ENCODE data around the gene IRX2. TPM values are rescaled to one million over a fixed set of nuclear protein-coding genes. Genes with fewer than 3 reads are reported as not detected.

The IRX2 gene
- total RNA-seq, 1 donor from 2014 or later, result not detected

DNA sequence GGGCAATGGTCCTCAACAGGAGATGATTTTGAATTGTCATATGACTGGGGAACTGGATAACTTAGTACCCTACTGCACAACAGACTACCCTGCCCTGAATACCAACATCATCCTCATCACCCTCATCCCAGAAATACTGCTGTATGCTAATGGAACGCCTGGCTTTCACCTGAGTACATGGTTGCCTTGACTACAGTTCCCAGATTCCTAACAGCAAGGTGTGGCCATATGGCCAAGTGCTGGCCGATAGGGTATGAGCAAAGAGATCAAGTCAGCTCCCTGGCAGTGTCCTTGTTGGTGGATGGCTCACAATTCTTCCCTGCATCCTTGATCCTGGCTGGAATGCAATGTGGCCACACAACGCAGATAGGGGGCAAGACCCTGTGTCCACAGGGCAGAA is 31.2 kb upstream of the IRX2 start:
- no peak for ATAC-seq (ENCODE audit: low read depth)
- no peaks in the 10 kb centered on the region for H3K4me1 Mint-ChIP-seq
- POLR2A ChIA-PET, result no interaction called here

DNA sequence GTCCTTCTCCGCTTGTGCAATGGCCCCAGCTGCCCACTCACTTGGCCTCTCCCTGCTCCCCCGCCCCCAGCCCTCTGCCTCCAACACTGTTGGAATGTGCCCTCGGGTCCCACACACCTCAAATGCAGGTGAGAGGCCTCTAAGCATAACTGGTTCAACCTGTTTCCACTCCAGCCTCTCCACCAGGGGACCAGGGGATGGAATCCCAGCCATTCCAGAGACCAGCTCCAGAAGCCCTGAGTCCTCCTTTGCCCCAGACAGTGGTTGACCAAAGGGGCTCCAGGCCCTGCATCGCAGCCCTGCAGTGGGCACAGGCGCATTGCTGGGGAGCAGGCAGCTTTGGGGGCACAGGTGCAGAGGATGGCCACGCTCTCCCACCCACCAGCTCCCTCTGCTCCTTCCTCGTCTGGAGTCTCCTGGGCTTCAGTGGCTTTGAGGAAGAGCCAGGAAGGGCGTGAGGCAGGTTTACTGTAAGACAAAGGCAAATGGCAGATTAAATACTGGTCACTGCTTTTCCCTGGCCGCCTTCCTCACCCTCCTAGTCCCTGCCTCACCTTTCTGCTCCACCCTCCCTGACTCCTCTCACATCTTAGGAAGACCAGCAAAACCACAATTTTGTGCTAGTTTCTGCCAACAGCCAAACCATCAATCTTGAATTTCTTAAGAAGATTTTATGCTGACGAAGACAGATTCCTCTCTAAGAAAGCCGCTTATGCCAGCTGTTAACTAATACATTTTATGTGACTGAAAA is 29.1 kb upstream of the IRX2 start:
- no peak for ATAC-seq (ENCODE audit: low read depth)
- TF ChIP-seq, protein P1, sequence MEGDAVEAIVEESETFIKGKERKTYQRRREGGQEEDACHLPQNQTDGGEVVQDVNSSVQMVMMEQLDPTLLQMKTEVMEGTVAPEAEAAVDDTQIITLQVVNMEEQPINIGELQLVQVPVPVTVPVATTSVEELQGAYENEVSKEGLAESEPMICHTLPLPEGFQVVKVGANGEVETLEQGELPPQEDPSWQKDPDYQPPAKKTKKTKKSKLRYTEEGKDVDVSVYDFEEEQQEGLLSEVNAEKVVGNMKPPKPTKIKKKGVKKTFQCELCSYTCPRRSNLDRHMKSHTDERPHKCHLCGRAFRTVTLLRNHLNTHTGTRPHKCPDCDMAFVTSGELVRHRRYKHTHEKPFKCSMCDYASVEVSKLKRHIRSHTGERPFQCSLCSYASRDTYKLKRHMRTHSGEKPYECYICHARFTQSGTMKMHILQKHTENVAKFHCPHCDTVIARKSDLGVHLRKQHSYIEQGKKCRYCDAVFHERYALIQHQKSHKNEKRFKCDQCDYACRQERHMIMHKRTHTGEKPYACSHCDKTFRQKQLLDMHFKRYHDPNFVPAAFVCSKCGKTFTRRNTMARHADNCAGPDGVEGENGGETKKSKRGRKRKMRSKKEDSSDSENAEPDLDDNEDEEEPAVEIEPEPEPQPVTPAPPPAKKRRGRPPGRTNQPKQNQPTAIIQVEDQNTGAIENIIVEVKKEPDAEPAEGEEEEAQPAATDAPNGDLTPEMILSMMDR (IDR thresholded peaks at IDR 0.05), result no peak
- DNase-seq, result no peak
- intact Hi-C loops (cut with micrococcal nuclease), result no loop called here
- ChIA-PET CTCF (no interaction called here), POLR2A (no interaction called here)
- Mint-ChIP-seq H3K9me3 (no peaks in the 10 kb centered on the region), H3K27ac (no peak overlapping the region), H3K4me1 (no peaks in the 10 kb centered on the region), H3K36me3 (ENCODE audit: low read depth) (no peaks in the 10 kb centered on the region), H3K27me3 (no peaks in the 10 kb centered on the region), H3K4me3 (no peak overlapping the region)

More for the DNA sequence above, 31.2 kb upstream of the IRX2 start:
- no peaks in the 10 kb centered on the region for H3K36me3 Mint-ChIP-seq (ENCODE audit: low read depth)
- CTCF ChIA-PET, result no interaction called here
- intact Hi-C loops (cut with micrococcal nuclease), result no loop called here
- TF ChIP-seq, protein P1 (IDR thresholded peaks at IDR 0.05), result no peak
- no peak overlapping the region for H3K27ac Mint-ChIP-seq
- no peak overlapping the region for H3K4me3 Mint-ChIP-seq
- no peak for DNase-seq
- H3K27me3 Mint-ChIP-seq, result no peaks in the 10 kb centered on the region
- no peaks in the 10 kb centered on the region for H3K9me3 Mint-ChIP-seq

DNA sequence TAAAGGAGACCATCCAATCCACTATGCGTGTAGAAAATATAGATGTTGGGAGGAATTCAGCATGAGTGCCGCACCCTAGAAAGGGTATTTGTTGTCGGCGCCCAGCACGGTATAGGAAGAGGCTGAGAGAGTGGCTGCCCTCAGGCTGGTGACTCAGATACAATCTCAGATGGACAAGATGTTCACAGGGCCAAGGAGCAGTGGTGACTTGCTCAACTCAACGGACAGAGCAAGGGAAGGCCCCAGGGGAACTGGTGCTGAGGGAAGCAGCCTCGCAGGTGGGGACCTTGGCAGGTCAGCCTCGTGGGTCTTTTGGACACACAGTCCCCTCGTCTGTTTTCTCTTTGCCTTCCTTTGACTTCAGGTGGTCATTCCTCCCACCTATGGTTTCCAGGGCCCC is 28.0 kb upstream of the IRX2 start:
- H3K36me3 Mint-ChIP-seq (ENCODE audit: low read depth), result no peaks in the 10 kb centered on the region
- intact Hi-C loops (cut with micrococcal nuclease), result no loop called here
- H3K27me3 Mint-ChIP-seq, result no peaks in the 10 kb centered on the region
- no peaks in the 10 kb centered on the region for H3K9me3 Mint-ChIP-seq
- no peaks in the 10 kb centered on the region for H3K4me1 Mint-ChIP-seq
- no peak overlapping the region for H3K4me3 Mint-ChIP-seq
- no peak overlapping the region for H3K27ac Mint-ChIP-seq
- CTCF ChIA-PET, result no interaction called here
- DNase-seq (no peak), ATAC-seq (ENCODE audit: low read depth) (no peak)
- POLR2A ChIA-PET, result no interaction called here
- TF ChIP-seq, protein P1 (IDR thresholded peaks at IDR 0.05), result no peak

DNA sequence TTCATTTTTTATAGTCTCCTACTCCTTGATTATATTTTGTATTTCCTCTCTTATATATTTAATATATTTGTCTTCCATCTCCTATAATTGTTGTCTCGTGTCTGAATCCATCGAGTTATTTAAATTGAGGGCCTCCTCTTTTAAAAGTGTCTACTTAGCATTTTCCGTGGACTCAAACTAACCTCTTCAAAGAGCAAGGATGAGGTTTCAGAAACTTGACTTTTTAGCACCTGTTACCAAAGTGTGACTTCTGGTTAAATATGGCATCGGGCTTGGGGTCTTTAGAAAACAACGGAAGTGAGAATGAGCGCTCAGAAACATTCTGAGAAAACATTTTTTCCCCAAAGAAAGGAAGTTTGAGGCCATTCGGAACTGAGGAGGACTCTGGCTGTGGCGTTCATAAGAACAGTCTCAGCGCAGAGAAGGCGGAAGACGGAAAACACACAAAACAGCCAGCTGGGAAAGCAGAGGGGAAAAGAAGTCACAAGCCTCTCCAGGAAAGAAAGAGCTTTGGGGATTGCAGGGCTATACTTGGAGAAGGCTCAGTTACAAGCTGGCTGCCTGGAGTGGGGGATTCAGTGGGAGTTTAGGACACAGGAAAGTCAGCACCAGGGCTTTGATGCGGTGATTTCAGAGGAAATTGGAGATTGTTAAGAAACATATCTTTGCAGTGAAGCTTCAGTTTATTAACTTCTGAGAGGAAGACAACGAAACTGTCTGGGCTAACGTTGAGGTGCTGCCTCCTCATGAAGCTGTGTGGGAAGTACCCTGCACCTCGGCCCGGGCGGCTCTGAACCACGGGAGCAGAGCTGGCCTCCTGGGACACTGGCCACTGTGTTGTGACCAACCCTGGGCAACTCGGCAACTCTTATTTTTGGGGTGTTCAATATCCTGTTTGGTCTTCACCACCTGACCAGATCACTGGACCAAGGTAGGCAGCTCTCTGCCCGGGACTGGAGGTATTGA is 25.1 kb upstream of the IRX2 start:
- POLR2A ChIA-PET, result no interaction called here
- no peaks in the 10 kb centered on the region for H3K36me3 Mint-ChIP-seq (ENCODE audit: low read depth)
- no peak for ATAC-seq (ENCODE audit: low read depth)

More for the DNA sequence above, 25.1 kb upstream of the IRX2 start:
- no peak overlapping the region for H3K4me3 Mint-ChIP-seq
- TF ChIP-seq, protein P1 (IDR thresholded peaks at IDR 0.05), result no peak
- H3K27ac Mint-ChIP-seq, result no peak overlapping the region
- no peaks in the 10 kb centered on the region for H3K4me1 Mint-ChIP-seq
- intact Hi-C loops (cut with micrococcal nuclease), result no loop called here
- H3K9me3 Mint-ChIP-seq, result no peaks in the 10 kb centered on the region
- no peaks in the 10 kb centered on the region for H3K27me3 Mint-ChIP-seq
- CTCF ChIA-PET, result no interaction called here
- DNase-seq, result no peak
